A673 (cell line): Measurements from ENCODE around the gene TARBP1.

Experiments used
- CTCF ChIP-seq: fragments of 300-800, 200-600 bp; sonication (generic); conservative IDR thresholded peaks from 2 replicates; pipeline ENCODE4 v1.5.1; 2017; ENCODE audit warnings: low read depth, mild to moderate bottlenecking, antibody characterized with exemption, low read length, moderate library complexity, mixed read lengths
- EZH2 ChIP-seq: fragments of 200-600 bp; sonication (generic); IDR thresholded peaks from 2 replicates; pipeline ENCODE4 v1.6.1; 2017; ENCODE audit warnings: borderline replicate concordance, low read depth, mild to moderate bottlenecking, mixed read lengths, antibody characterized with exemption, low read length; ENCODE audit not compliant: poor library complexity, severe bottlenecking

- no peak for TF ChIP-seq CTCF
- TF ChIP-seq EZH2, result no peak
Measured at GRCh38 chr1:234488054-234489006, 9.4 kb upstream of the TARBP1 start.
